Tibial nerve (tissue), 4 donors: ENCODE results near the gene PIM1. TPM values are rescaled to one million over a fixed set of nuclear protein-coding genes. Genes with fewer than 3 reads are reported as not detected.
"Not testable (repeated sequence)": the region's sequence is repeated elsewhere in the genome, so short reads cannot be mapped to it uniquely, and the experiment has no call there.

ENCODE experiments used
- DNase-seq, 2 donors: peaks; one replicate each; pipeline ENCODE4 v3.0.0-alpha.2; 2019; ENCODE audit warnings: low spot score in 2 of 2
- H3K27ac ChIP-seq, 4 donors: fragments of 200-600 bp; sonication (generic) in 3 of 4; one replicate each; pipeline ENCODE4 v1.5.1; 2017 to 2019; ENCODE audit warnings: mild to moderate bottlenecking in 1 of 4
- H3K27me3 ChIP-seq, 2 donors: fragments of 200-600 bp; sonication (generic) in 1 of 2; one replicate each; pipeline versions ENCODE4 v1.5.1 to v1.6.0; 2017 to 2019
- H3K36me3 ChIP-seq, 3 donors: fragments of 200-600 bp; sonication (generic); one replicate each; pipeline ENCODE4 v1.5.1; 2018 to 2019
- H3K4me1 ChIP-seq, 4 donors: fragments of 200-600 bp; sonication (generic) in 3 of 4; one replicate each; pipeline ENCODE4 v1.5.1; 2017 to 2019
- H3K4me3 ChIP-seq, 4 donors: fragments of 200-600 bp; sonication (generic) in 3 of 4; one replicate each; pipeline ENCODE4 v1.5.1; 2017 to 2019; ENCODE audit warnings: mild to moderate bottlenecking in 1 of 4, moderate library complexity in 1 of 4
- H3K9me3 ChIP-seq, 4 donors: fragments of 200-600 bp; sonication (generic) in 3 of 4; one replicate each; pipeline ENCODE4 v1.5.1; 2017 to 2019
- CTCF ChIP-seq, 5 experiments: fragments of 200-600 bp in 3 of 5; fragments of 450-650 bp in 2 of 5; sonication (generic) in 3 of 5; IDR thresholded peaks; one replicate each; pipeline ENCODE4 v1.5.1; 2016 to 2019; ENCODE audit warnings: antibody characterized with exemption in 5 of 5, mild to moderate bottlenecking in 3 of 5, moderate library complexity in 2 of 5
- EP300 ChIP-seq, 2 donors: sonication (generic); formaldehyde crosslinking; IDR thresholded peaks; one replicate each; pipeline ENCODE4 v1.6.1; 2017; ENCODE audit warnings: antibody characterized with exemption in 2 of 2, mild to moderate bottlenecking in 1 of 2
- POLR2A ChIP-seq, 2 donors: fragments of 450-650 bp; IDR thresholded peaks; one replicate each; pipeline ENCODE4 v1.6.1; 2017; ENCODE audit warnings: antibody characterized with exemption in 2 of 2, mild to moderate bottlenecking in 2 of 2, moderate library complexity in 2 of 2
- WGBS, 2 donors: methylation state at CpG; one replicate each; pipeline ENCODE4 v1.1.5; 2018; 5-methylcytosine and 5-hydroxymethylcytosine counted together
- total RNA-seq, 4 donors: library from RNA; depleted of rRNA; stranded (reverse); fragments of >200 nt; gene quantifications; one replicate each; pipeline ENCODE4 v1.1.0, GENCODE V29; 2016

PIM1 gene
- total RNA-seq, 4 donors from 2014 or later = 2.8 to 22.8 (median 6.6) TPM

- no peaks in the 10 kb centered on the region for H3K27me3 ChIP-seq
- peaks cover 0 to 4% (median 0%) of the 10 kb centered on the region in 4 donors for H3K9me3 ChIP-seq
- H3K36me3 ChIP-seq = no peaks in the 10 kb centered on the region
- no peak for TF ChIP-seq EP300 (IDR thresholded peaks at IDR 0.05)
- no peak for TF ChIP-seq CTCF (IDR thresholded peaks at IDR 0.05)
- no peak for TF ChIP-seq POLR2A (IDR thresholded peaks at IDR 0.05)
- no peaks in the 10 kb centered on the region for H3K4me1 ChIP-seq
- no peak for DNase-seq
- H3K27ac ChIP-seq = no peak overlapping the region
- H3K4me3 ChIP-seq = no peak overlapping the region
- 61 to 64% methylated on average over 6 of the region's 7 CpGs for WGBS, 2 donors
These were observed 17.5 kb downstream of the PIM1 start for GRCh38 chr6:37187321-37188022.

DNA sequence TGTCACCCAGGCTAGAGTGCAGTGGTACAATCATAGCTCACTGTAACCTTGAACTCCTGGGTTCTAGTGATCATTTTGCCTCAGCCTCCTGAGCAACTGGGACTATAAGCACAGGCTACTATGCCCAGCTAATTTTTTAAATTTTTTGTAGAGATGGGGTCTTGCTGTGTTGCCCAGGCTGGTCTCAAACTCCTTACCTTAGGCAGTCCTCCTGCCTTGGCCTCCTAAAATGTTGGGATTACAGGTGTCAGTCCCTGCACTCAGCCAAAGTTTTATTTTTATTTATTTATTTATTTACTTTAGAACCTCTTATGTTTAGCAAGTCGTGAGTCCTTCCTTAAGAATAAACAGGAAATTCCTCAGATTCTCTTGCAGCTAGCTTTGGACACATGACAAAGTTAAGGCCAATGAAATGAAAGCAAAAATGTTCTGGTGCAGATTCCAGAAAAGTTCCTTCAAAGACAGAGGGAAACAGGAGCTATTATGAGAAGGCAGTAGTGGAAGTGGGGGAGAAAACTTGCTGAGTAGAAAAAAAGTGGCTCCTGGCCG, 19.1 kb downstream of the PIM1 start:
- TF ChIP-seq CTCF (IDR thresholded peaks at IDR 0.05) (no peak), POLR2A (IDR thresholded peaks at IDR 0.05) (no peak), EP300 (IDR thresholded peaks at IDR 0.05) (no peak)
- 67 to 71% methylated on average over 2 of the region's 2 CpGs for WGBS, 2 donors
- no peak overlapping the region for H3K27ac ChIP-seq

DNA sequence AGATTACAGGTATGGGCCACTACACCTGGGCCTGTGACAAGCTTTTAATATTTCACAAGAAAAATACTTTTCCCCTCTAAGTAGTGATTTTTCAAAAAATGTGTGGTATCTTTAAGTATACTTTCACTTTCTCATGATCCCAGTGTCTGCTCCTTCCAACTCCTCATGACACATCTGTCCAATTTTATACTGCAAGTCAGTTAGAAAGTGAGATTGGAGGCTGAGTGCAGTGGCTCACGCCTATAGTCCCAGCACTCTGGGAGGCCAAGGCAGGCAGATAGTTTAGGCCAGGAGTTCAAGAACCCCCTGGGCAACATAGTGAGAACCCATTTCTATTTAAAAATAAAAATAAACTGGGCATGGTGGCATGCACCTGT, 20.2 kb downstream of the PIM1 start:
- 63 to 80% methylated on average over 1 of the region's 1 CpG for WGBS, 2 donors
- Histone ChIP-seq H3K9me3 (peaks cover 0 to 4% (median 0%) of the 10 kb centered on the region in 4 donors), H3K27ac (no peak overlapping the region), H3K4me3 (no peak overlapping the region), H3K27me3 (no peaks in the 10 kb centered on the region), H3K36me3 (no peaks in the 10 kb centered on the region), H3K4me1 (no peaks in the 10 kb centered on the region)
- DNase-seq = no peak
- TF ChIP-seq POLR2A (IDR thresholded peaks at IDR 0.05) = no peak

More for the DNA sequence above, 19.1 kb downstream of the PIM1 start:
- no peaks in the 10 kb centered on the region for H3K4me1 ChIP-seq
- no peaks in the 10 kb centered on the region for H3K36me3 ChIP-seq
- peaks cover 0 to 4% (median 0%) of the 10 kb centered on the region in 4 donors for H3K9me3 ChIP-seq
- no peak for DNase-seq
- H3K4me3 ChIP-seq = no peak overlapping the region
- no peaks in the 10 kb centered on the region for H3K27me3 ChIP-seq

DNA sequence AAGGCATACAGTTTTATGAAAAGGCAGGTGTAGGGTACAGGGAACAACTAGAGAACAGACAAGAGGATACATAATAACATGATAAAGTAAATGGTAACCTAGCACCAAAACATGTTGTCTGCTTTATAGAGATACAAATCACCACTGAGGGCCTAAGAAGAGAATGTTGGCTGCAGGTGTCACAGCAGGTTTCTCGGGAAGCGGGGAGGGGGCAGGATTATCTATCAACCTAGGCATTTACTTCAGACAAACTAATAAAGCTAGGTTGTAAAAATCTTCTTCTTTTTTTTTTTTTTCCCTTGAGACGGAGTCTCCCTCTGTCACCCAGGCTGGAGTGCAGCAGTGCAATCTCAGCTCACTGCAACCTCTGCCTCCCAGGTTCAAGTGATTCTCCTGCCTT, 22.7 kb downstream of the PIM1 start:
- H3K27ac ChIP-seq = no peak overlapping the region
- peaks cover 0 to 9% (median 0%) of the 10 kb centered on the region in 4 donors for H3K9me3 ChIP-seq
- no peak overlapping the region for H3K4me3 ChIP-seq
- no peaks in the 10 kb centered on the region for H3K36me3 ChIP-seq
- DNase-seq = no peak
- no peaks in the 10 kb centered on the region for H3K27me3 ChIP-seq
- 81 to 82% methylated on average over 3 of the region's 3 CpGs for WGBS, 2 donors
- TF ChIP-seq CTCF (IDR thresholded peaks at IDR 0.05) (no peak), POLR2A (IDR thresholded peaks at IDR 0.05) (no peak), EP300 (IDR thresholded peaks at IDR 0.05) (no peak)
- H3K4me1 ChIP-seq = no peaks in the 10 kb centered on the region

GRCh38 chr6:37194886-37195285, 24.9 kb downstream of the PIM1 start:
- H3K9me3 ChIP-seq, DNase-seq, H3K4me3 ChIP-seq, H3K27ac ChIP-seq, H3K4me1 ChIP-seq, H3K27me3 ChIP-seq, H3K36me3 ChIP-seq: not testable (repeated sequence)
- WGBS, 2 donors = 83 to 100% methylated on average over 1 of the region's 1 CpG

GRCh38 chr6:37196451-37196850, 26.5 kb downstream of the PIM1 start:
- not testable (repeated sequence) for DNase-seq, H3K27ac ChIP-seq, H3K9me3 ChIP-seq, H3K27me3 ChIP-seq, H3K36me3 ChIP-seq, H3K4me3 ChIP-seq, H3K4me1 ChIP-seq
- 74 to 75% methylated on average over 4 of the region's 4 CpGs for WGBS, 2 donors
